GM12892 (cell line): ENCODE data around the gene ABHD17A.

Experiments used
- DNase-seq: peaks from one replicate; pipeline ENCODE4 v3.0.0; 2011; ENCODE audit not compliant: insufficient read length
- FAIRE-seq: peaks from 2 replicates; lab custom pipeline; 2011; peaks lifted over from hg19 to GRCh38; lab: Jason Lieb, UNC
- POLR2A ChIP-seq: IDR thresholded peaks from 2 replicates; pipeline ENCODE4 v1.6.1; 2011; ENCODE audit warnings: low read depth, low read length, control low read depth
- POLR2AphosphoS5 ChIP-seq: IDR thresholded peaks from 2 replicates; pipeline ENCODE4 v1.6.1; 2011; ENCODE audit warnings: low read depth, low read length, control low read depth
- TAF1 ChIP-seq: IDR thresholded peaks from 2 replicates; pipeline ENCODE4 v1.6.1; 2011; ENCODE audit warnings: low read depth, mild to moderate bottlenecking, control low read depth, low read length, borderline replicate concordance

ABHD17A gene

DNA sequence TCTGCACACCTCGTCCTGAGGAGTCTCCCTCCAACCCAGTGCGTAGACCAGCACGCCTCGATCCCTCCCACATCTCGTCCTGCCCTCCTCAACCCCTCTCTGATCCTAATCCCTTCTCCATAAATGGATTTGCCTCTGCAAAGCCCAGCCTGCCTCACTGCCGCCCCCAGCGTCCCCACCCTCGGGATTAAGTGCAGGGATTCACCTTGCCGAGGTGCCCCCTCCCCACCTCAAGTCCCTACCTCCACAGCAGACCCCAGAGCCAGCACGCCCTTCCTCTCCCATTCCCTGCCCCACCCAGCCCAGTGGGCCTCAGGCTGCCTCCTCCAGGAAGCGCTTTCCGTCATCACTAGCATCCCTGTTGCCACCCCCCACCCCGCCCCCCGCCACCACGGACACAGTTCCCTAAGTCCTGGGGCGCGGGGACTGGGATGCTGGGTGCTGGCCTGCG is 25.9 kb downstream of the ABHD17A start:
- DNase-seq (no peak), FAIRE-seq (no peak)
- TF ChIP-seq POLR2A (no peak), POLR2AphosphoS5 (no peak), TAF1 (no peak)

- FAIRE-seq (peak; percentile 9), DNase-seq (no peak)
- TF ChIP-seq POLR2AphosphoS5 (no peak), TAF1 (no peak), POLR2A (no peak)
These were observed 26.7 kb downstream of the ABHD17A start for GRCh38 chr19:1858412-1859081.

GRCh38 chr19:1857648-1858326 is 27.5 kb downstream of the ABHD17A start:
- FAIRE-seq: peak; percentile 57
- DNase-seq: no peak
- TF ChIP-seq POLR2AphosphoS5 (no peak), TAF1 (no peak), POLR2A (no peak)

DNA sequence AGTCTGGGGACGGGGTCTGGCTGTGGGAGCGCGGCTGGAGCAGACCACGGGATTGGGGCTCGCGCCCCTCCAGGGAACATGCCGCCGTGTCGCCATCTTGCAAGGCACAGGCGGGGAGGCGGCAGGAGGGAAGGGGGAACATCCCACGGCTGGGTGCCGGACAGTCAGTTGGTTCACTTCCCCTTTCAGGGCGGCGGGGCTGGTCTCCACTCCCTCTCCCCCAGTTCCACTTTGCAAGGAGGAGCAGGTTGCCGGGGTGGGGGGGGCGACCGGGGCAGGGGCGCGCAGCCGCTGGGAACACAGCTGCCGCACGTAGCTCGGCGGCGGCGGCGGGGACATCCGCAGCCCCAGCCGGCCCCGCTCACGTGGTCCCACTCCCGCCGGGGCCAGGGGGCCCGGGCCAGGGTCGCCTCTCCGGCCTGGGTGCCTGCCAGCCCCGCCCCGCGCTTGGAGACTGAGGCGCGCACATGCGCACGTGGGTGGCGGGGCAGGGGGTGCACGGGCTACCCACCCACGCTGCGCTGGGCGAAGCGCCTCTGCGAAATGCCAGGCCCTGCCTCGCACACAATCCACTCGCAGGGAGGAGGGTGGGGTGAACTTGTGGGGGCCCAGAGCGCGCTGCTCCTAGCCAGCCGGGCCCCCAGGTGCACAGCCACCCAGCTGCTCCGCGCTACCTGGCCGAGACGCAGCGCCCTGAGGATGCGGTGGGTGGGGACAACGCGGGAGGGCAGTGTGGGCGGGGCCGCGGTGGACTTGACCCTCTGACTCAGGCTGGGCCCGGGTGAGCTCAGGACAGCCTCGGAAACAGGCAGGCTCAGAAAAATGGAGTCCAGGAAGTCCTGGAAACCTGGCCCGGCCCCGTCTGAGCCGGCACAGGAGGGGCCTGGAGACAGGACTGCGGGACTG is 28.3 kb downstream of the ABHD17A start:
- DNase-seq (peak; percentile 88), FAIRE-seq (peak; percentile 96)
- TF ChIP-seq POLR2A: no peak; the same call in 1 of the 2 replicates
- 0 out of 2 replicates have a peak, but pooled peaks have one; percentile 50 for TF ChIP-seq POLR2AphosphoS5
- 0 out of 2 replicates have a peak, but pooled peaks have one; percentile 16 for TF ChIP-seq TAF1

GRCh38 chr19:1856345-1856697 is 29.0 kb downstream of the ABHD17A start:
- no peak for FAIRE-seq
- TF ChIP-seq POLR2AphosphoS5 (no peak), TAF1 (no peak), POLR2A (no peak)

GRCh38 chr19:1855828-1856255 is 29.5 kb downstream of the ABHD17A start:
- TF ChIP-seq TAF1: no peak
- no peak; the same call in 1 of the 2 replicates for TF ChIP-seq POLR2A
- TF ChIP-seq POLR2AphosphoS5: no peak
- no peak for DNase-seq

More at GRCh38 chr19:1856345-1856697, 29.0 kb downstream of the ABHD17A start:
- no peak for DNase-seq

GRCh38 chr19:1855040-1855827 is 30.1 kb downstream of the ABHD17A start:
- FAIRE-seq (peak; percentile 99), DNase-seq (peak; percentile 86)
- TF ChIP-seq POLR2A: peak; percentile 52; the same call in 1 of the 2 replicates
- no peak; the same call in 1 of the 2 replicates for TF ChIP-seq POLR2AphosphoS5
- no peak for TF ChIP-seq TAF1

More at GRCh38 chr19:1855828-1856255, 29.5 kb downstream of the ABHD17A start:
- FAIRE-seq: no peak

DNA sequence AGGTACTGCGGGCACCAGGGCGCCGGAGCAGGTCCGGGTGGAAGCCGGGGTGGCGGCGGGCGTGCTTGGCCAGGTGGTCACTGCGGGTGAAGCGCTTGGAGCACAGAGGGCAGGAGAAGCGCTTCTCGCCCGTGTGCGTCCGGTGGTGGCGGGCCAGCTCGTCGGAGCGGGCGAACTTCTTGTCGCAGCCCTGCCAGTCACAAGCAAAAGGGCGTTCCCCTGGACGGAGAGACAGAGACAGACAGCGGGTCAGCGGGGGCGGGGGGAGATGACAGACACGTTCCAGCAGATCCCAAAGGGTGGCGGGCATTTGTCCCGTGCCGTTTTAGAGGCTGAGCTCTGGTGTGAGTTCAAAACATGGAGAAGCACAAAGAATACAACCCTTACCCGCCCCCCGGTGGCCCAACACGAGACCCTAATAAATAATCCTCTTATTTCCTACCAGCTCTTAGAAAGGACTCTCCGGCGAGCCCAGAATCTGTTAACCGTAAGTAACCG is 30.7 kb downstream of the ABHD17A start:
- FAIRE-seq: no peak
- TF ChIP-seq POLR2AphosphoS5: no peak
- no peak for TF ChIP-seq POLR2A
- TF ChIP-seq TAF1: no peak
- DNase-seq: no peak

DNA sequence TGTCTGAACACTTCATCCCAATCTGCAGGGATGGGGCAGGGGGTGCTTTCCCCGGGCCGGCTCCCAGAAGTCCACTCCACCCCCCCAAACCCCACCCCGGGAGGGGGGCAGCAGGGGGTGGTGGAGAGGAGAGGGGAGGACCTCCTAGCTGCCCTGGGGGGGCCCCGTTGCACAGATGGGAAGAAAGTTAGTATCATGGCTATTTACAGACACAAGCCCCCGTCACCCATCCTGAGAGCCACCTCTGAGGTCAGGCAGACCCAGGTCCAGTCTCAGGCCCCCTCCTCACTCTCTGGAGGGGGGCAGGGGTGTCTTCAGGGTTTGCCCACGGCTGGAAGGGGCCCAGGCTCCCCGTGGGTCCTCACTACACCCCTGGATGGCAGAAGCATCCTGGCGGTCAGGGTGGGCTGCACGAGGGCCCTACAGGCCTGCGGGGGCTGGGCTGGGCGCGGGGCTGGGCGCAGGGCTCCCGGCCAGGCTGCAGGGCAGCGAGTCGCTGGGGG is 31.2 kb downstream of the ABHD17A start:
- FAIRE-seq: no peak

GRCh38 chr19:1853295-1854038 is 31.8 kb downstream of the ABHD17A start:
- DNase-seq (peak; percentile 88), FAIRE-seq (peak; percentile 99)
- TF ChIP-seq POLR2AphosphoS5: no peak
- TF ChIP-seq POLR2A: no peak
- no peak for TF ChIP-seq TAF1

More for the DNA sequence above, 31.2 kb downstream of the ABHD17A start:
- no peak for TF ChIP-seq POLR2A
- TF ChIP-seq POLR2AphosphoS5: no peak
- TF ChIP-seq TAF1: no peak
- no peak for DNase-seq
